Kidney epithelial cell (primary cell): Measurements from ENCODE around the gene PITPNB. TPM values are rescaled to one million over a fixed set of nuclear protein-coding genes. Genes with fewer than 3 reads are reported as not detected.

ENCODE experiments used
- DNase-seq: peaks from one replicate; pipeline ENCODE4 v3.0.0-alpha.2; 2010; ENCODE audit warnings: low read depth
- H3K27me3 ChIP-seq: 2 replicates; pipeline ENCODE4 v1.6.0; 2011; ENCODE audit warnings: low read length; ENCODE audit not compliant: control insufficient read depth, insufficient read depth
- H3K36me3 ChIP-seq: 2 replicates; pipeline ENCODE4 v1.5.1; 2011; ENCODE audit warnings: low read length; ENCODE audit not compliant: control insufficient read depth, insufficient read depth
- H3K4me3 ChIP-seq: 2 replicates; pipeline ENCODE4 v1.5.1; 2011; ENCODE audit warnings: low read depth, mild to moderate bottlenecking, control low read depth, low read length
- total RNA-seq: library from RNA; depleted of rRNA; stranded (reverse); fragments of >200 nt; gene quantifications from 2 replicates; pipeline ENCODE4 v1.2.3, GENCODE V29; 2015
- TF ChIP-seq, protein P1 (sequence below): IDR thresholded peaks from 2 replicates; pipeline ENCODE4 v1.5.1; 2011; ENCODE audit warnings: mild to moderate bottlenecking, moderate library complexity, low read length, control low read depth, inconsistent platforms; ENCODE audit not compliant: insufficient read depth, poor library complexity, severe bottlenecking

PITPNB gene
- total RNA-seq, 1 donor from 2014 or later = 32.3 TPM

DNA sequence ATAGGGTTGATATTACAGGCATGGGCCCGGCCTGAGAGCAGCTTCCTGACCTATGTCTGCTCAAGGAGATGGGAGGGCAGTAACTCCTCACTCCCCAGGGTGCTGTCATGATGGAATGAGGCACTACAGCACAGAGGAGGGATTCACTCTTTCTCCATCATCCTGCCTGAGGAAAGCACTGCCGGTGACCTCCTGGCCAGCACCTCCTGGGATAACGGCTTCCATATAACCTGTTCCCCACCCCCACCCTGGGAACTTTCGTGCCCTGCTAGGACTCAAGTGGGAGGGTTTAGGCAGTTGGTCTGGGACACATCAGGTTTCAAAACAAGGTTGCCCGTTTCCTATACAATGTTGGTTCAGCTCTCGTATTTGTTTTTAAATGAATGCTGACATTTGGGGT is 74.8 kb downstream of the PITPNB start:
- H3K36me3 ChIP-seq = no peaks in the 10 kb centered on the region
- TF ChIP-seq, protein P1, sequence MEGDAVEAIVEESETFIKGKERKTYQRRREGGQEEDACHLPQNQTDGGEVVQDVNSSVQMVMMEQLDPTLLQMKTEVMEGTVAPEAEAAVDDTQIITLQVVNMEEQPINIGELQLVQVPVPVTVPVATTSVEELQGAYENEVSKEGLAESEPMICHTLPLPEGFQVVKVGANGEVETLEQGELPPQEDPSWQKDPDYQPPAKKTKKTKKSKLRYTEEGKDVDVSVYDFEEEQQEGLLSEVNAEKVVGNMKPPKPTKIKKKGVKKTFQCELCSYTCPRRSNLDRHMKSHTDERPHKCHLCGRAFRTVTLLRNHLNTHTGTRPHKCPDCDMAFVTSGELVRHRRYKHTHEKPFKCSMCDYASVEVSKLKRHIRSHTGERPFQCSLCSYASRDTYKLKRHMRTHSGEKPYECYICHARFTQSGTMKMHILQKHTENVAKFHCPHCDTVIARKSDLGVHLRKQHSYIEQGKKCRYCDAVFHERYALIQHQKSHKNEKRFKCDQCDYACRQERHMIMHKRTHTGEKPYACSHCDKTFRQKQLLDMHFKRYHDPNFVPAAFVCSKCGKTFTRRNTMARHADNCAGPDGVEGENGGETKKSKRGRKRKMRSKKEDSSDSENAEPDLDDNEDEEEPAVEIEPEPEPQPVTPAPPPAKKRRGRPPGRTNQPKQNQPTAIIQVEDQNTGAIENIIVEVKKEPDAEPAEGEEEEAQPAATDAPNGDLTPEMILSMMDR = no peak
- H3K27me3 ChIP-seq = no peaks in the 10 kb centered on the region
- H3K4me3 ChIP-seq = no peak overlapping the region
- DNase-seq = no peak

DNA sequence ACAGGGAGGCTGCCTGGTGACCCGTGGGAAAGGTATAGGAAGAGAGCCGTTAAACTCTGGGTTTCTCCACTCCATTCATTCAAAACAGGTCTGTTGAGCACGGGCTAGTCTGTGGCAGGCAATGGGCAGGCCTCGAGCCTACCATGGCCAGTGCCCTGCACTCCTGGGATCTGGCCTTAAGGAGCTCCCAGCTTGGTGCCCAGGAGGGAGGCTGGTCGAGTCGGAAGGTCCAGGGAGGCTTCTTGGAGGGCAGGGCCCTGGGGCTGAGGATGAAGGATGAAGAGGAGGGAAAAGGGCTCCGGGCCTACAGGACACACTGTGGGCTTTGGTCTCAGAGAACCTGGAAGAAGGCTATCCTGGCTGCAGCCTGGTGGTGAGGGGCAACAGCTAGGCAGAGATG is 75.6 kb downstream of the PITPNB start:
- TF ChIP-seq, protein P1 = no peak
- no peak for DNase-seq
- Histone ChIP-seq H3K4me3 (no peak overlapping the region), H3K36me3 (no peaks in the 10 kb centered on the region), H3K27me3 (no peaks in the 10 kb centered on the region)

DNA sequence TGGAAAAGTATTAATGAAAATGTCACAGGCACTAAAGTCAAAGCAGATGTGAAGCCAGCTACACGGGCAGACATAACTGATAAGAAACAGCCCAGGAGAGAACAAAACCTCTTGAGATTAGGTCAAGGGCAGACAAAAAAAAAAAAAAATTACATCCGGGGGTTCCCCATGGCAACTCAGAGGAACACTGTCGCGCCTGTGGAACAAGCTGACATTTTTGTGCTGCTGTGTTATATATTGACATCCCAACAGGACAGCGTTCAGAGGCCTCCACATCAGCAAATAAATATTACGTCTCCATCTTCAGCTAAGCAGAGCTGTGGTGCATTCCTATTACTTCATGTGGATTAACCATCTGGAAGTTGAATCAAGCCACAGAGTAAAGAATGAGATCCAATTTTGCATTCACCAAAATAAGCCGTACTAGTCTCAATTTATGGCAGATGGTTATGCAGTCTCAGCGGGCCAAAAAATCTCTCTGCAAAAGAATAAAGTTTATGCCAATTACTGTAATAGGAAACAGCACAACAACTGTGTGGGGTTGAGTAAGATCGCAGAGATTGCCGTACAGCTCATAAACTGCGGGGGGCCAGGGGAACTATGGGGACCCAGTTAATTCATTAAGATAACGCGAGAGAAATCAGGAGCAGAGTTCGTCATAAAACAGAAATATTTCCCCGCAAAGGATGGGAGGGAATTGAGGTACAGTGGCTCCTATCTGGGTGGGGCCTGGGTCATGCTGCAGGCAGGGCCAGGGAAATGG is 76.2 kb downstream of the PITPNB start:
- Histone ChIP-seq H3K36me3 (no peaks in the 10 kb centered on the region), H3K4me3 (no peak overlapping the region), H3K27me3 (no peaks in the 10 kb centered on the region)
- TF ChIP-seq, protein P1 = no peak
- DNase-seq = no peak

DNA sequence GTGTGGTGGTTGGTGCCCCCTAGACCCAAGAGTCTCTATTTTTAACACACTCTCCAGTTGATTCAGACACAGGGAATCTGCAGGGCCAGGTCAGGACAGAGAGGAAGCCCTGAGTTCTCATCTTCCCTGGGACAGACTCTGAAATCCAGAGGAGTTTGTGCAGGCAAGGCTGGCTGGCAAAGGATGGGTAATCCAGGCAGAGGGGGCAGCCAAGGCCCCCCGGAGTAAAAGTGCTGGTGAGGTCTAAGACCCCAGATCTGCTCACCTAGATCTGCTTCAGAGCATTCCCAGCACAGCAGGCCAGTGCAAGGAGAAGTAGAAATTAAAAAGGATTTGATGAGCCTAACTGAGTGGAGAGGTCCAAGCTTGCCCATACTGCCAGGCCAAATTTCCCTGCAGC is 76.9 kb downstream of the PITPNB start:
- Histone ChIP-seq H3K27me3 (no peaks in the 10 kb centered on the region), H3K36me3 (no peaks in the 10 kb centered on the region), H3K4me3 (no peak overlapping the region)
- TF ChIP-seq, protein P1 = no peak
- DNase-seq = no peak

DNA sequence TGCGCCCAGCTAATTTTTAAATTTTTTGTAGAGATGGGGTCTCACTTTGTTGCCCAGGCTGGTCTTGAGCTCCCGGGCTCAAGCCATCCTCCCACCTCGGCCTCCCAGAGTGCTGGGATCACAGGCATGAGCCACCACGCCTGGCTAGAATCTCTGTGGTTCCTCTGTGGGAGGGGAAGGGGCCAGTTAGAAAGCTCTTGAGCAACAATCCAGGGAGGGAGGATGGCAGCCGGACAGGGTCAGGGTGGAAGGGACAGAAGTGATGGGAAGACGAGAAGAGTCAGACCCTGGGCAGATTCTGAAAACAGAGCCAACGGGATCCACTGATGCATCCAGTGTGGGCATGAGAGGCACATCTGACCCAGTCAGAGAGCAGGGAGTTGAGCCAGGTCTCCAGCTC is 78.6 kb downstream of the PITPNB start:
- H3K36me3 ChIP-seq = no peaks in the 10 kb centered on the region
- TF ChIP-seq, protein P1 = no peak
- no peak for DNase-seq
- no peak overlapping the region for H3K4me3 ChIP-seq
- H3K27me3 ChIP-seq = no peaks in the 10 kb centered on the region
